NCI-H2227 (cell line): ENCODE measurements around the gene KRT80.
"Not testable (repeated sequence)": the region's sequence is repeated elsewhere in the genome, so short reads cannot be mapped to it uniquely, and the experiment has no call there.

ENCODE experiments used
- DNase-seq: peaks from one replicate; lab custom pipeline; 2025; ENCODE audit not compliant: unreplicated experiment; lab: John Stamatoyannopoulos, UW

The KRT80 gene

GRCh38 chr12:52191841-52192791, at the start of gene KRT80:
KRT80 (minus strand) TSS chr12:52192014; CDS start chr12:52191902, 112 bp downstream.
- no peak for DNase-seq

DNA sequence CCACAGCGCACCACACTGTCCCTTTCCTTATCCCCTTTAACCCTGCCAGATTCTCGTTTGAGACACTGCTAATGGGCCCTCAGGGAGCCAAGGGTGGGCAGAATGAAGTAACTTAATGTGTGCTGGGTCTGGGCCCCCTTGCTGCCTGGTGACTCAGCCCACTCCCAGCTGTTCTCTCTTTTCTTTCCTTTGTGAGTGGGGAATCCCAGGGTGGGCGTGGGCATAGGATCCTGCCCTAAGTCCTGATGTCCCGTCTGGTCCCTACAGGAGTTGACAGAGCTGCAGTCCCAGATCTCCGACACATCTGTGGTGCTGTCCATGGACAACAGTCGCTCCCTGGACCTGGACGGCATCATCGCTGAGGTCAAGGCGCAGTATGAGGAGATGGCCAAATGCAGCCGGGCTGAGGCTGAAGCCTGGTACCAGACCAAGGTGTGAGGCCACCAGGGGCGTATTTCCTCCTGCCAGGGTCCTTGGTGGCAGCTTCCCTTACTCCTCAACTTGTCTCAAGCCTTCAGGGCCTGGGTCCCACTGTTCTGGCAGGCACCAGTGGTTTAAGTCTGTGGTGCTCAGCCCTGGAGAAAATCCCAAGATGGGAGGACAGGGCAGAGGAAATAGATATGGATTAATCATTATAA, 49.5 kb upstream of the KRT80 start:
- no peak for DNase-seq

GRCh38 chr12:52240247-52240646, 48.4 kb upstream of the KRT80 start:
- DNase-seq, result not testable (repeated sequence)

DNA sequence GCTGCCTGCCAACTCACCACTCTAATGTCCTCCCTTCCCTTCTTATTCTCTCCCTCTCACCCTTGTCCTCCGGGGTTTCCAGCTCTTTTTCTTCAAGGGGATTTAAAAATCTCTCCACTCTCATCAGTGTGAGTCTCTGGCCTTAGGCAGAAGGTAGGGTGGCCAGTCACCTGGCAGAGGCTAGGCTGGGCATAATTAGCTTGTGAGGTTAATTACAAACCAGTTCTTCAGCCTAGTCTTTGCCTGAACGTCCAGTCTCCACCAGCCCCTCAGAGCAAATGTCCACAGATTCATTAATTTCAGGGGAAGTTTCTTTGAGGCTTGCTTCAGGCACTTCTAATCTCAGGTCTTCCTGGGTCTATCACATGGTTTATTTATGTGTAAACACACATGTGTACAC, 48.0 kb upstream of the KRT80 start:
- no peak for DNase-seq

DNA sequence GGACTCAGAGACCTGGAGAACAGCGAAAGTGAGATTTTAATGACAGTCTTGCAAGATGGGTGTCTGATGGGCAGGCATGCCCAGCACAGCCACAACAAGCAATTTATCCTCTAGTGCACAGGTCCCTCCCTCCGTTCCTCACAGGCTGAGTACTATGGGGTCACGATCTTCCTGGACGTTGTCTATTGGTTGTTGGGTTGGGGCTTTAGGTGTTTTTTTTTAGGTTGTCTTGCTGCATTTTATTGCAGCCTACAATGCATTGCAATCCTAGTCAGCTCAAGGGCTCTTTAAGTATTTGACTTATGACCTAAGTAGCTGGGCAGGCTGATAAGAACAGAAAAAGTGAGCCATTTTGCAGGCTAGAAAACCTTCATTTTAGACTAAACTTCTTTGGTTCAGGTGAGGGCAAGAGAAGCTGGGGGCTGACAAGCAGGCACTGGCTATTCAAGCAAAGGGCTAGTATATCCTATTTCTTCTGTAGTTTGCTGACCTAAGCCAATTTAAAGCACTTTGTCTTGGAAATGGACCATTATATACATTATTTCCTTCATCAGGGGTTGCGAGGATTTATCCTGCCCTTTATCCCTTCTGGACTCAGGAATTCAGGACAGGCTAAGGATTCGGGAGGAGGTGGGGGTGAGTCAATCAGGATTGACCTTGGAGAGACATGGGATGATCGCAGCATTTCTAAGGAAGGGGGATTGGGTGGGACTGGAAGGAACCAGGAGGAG, 47.3 kb upstream of the KRT80 start:
- no peak for DNase-seq

DNA sequence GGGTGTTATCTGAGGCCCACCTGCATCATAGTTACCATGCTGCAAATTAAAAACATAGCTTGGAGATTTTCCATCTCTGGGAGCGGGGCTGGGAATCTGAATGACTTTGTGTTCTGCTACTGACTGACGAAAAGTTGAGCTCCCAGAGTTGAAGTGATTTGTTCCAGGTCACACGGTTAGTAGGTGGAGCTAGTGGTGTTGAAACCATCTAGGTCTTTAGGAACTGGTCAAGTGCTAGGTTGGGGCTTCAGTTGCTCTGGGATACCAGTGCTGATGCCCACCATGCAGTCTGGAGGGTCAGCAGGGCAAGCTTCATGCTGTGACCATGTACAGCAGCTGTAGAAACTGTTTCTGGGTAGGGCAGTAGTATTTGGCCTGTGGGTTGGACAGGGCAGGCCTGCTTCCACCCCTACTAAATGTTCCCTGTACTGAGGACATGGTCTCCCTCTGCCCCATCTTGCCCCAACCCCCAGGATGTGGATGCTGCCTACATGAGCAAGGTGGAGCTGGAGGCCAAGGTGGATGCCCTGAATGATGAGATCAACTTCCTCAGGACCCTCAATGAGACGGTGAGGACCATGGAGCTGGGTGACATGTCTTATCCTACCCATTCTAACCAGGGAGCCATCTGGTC, 46.5 kb upstream of the KRT80 start:
- DNase-seq, result no peak

- DNase-seq, result no peak
Measured at GRCh38 chr12:52236386-52237050, 44.7 kb upstream of the KRT80 start.

- DNase-seq, result no peak
Measured at GRCh38 chr12:52235822-52236361, 44.1 kb upstream of the KRT80 start.

DNA sequence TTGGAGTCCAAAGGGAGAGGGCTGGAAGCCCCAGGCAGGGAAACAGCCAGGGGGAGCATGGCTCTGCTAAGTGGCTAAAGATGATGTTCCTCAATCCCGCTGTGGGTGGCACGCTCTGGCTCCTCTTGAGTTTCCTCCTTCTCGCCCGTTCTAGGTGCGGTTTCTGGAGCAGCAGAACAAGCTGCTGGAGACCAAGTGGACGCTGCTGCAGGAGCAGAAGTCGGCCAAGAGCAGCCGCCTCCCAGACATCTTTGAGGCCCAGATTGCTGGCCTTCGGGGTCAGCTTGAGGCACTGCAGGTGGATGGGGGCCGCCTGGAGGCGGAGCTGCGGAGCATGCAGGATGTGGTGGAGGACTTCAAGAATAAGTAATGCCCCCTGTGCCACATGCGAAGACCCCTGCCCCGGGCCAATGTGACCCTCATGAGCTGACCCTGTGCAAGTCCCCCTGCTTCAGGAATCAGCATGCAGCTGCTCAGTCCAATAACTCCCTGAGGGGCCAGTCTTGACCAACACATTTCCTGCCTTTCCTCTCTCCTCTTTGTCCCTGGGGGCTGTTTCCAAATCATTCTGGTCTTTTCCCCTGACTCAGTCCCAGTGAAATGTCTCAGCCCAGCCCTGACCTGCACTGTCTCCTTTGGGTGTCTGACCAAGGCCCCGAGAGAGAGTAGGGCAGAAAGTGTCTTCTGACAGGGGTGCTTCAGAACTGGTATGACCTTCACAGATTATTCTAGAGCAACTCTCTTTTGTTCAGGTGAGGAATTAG, 43.4 kb upstream of the KRT80 start:
- DNase-seq, result no peak

GRCh38 chr12:52234223-52234810, 42.5 kb upstream of the KRT80 start:
- DNase-seq, result no peak

GRCh38 chr12:52233462-52234207, 41.8 kb upstream of the KRT80 start:
- DNase-seq, result no peak

GRCh38 chr12:52232674-52233461, 41.1 kb upstream of the KRT80 start, which contains the start of gene KRT7:
KRT7 (plus strand) TSS chr12:52233243; CDS start chr12:52233297, 54 bp downstream.
- DNase-seq, result no peak

- DNase-seq, result no peak
Measured at GRCh38 chr12:52232203-52232673, 40.4 kb upstream of the KRT80 start.

DNA sequence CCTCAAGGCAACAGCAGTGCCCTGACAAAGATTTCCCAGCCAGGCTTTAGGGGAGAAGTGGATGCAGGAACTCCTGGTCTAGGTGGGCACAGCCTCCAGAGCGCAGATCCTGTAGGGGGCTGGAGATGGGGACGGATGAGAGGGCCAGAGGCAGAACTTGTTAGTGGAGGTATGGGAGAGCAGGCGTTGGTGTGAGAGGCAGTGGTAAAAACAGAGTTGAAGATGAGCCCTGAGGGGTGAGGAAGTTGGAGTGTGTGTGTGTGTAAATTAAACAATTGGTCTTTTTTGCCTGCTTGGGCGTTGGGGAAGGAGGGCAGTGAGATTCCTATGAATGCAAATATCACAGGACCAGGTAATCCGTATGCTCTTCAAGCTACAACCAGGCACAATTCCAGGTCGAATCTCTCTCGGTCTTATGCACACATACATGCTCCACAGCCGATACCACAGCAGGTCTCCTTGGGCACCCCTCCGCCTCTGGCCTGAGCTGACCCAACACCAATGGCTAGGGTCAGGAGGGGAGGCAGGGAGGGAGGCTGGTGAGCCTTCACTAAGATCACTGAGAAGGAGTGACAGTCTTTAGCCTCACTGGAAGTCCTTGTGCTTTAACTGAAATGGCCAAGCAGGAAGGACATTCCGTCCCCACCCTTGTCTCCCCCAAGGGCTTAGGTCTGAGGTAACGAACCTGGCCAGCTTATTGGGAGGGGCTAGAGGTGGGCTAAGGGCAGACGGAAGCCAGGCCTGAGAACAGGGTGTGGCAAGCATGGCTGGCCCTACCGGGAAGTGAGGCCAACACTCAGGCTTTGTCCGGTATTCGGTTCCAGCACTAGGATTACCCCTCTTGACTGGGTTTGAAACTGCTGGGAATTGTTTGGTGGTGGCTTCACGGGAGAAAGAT, 39.7 kb upstream of the KRT80 start:
- DNase-seq, result no peak

DNA sequence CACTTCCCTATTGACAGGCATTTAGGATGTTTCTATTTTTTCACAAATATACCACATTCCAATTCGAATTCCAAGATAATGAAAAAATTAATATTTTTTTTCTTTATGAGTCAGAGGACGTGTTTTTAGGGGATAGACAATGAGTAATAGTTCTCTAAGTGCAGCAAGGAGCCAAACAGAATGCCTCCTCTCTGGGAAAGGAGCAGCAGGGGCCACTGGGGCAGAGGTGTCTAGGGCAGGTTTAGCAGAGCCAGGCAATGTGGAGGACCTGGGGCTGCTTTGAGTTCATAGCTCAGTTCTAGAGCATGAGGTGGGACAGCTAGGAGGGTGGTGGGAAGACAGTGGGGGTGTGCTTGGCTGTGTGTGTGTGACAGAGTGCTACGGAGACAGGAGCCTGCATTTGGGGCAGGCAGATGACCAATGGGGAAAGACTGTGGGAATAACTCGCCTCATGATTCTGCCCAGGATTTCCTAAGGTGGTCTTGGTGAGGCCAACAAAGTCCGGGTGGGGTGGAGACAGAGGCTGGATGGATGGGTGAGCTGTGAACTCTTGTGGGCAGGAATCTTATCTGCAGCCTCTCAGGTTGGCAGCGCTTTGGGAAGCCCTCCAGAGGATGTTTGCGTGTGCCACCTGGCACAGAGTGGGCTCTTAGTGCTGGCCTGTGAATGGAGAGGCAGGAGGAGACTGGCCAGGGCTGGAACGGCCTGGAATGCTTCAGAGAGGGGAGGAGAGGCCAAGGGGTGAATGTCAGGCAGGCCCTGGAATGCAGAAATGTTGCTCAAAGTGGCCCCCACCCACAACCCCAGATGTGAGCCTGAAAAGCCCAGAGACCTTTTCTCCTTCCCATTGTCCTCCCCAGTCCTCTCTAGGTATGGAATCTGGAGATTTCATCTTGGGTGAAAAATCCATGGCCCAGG, 38.8 kb upstream of the KRT80 start:
- no peak for DNase-seq
